GM12872 (cell line): ENCODE results near the gene ATG2B.

Experiments used
- TF ChIP-seq, protein P1 (sequence below): IDR thresholded peaks from 3 replicates; pipeline ENCODE4 v1.5.1; 2011; ENCODE audit warnings: low read depth, mild to moderate bottlenecking, low read length, moderate library complexity; ENCODE audit not compliant: insufficient read depth

The ATG2B gene

DNA sequence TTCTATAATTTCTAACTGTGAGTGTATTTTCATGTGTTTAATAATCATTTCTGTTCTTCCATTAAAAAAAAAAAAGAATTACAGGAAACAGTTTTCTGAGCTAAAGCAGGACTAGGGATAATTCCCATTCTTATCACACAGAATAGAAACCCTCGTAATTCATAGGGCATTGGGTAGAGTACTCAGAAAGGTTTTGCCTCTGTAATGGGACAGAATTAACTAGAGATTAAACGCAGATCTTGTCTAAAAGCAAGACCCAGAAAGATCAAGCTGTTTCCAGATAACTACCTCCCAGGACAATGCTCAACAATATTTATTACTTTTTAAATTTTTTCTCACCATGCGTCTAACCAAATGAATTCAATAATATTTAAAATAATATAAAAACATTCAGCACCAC, 10.4 kb upstream of the ATG2B start:
- TF ChIP-seq, protein P1, sequence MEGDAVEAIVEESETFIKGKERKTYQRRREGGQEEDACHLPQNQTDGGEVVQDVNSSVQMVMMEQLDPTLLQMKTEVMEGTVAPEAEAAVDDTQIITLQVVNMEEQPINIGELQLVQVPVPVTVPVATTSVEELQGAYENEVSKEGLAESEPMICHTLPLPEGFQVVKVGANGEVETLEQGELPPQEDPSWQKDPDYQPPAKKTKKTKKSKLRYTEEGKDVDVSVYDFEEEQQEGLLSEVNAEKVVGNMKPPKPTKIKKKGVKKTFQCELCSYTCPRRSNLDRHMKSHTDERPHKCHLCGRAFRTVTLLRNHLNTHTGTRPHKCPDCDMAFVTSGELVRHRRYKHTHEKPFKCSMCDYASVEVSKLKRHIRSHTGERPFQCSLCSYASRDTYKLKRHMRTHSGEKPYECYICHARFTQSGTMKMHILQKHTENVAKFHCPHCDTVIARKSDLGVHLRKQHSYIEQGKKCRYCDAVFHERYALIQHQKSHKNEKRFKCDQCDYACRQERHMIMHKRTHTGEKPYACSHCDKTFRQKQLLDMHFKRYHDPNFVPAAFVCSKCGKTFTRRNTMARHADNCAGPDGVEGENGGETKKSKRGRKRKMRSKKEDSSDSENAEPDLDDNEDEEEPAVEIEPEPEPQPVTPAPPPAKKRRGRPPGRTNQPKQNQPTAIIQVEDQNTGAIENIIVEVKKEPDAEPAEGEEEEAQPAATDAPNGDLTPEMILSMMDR: no peak

DNA sequence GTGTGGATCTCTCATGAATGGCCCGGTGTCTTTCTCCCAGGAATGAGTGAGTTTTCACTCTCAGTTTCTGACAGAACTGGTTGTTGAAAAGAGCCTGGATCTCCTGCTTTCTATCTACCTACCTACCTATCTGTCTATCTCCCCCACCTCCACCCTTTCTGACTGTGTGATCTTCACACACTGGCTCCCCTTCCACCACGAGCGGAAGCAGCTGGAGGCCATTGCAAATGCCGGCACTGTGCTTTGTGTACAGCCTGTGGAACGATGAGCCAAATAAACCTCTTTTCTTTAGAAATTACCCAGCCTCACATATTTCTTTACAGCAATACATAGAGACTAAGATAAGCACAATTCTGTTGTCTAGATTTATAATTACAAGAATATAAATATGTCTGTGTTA, 7.4 kb upstream of the ATG2B start:
- TF ChIP-seq, protein P1: no peak

DNA sequence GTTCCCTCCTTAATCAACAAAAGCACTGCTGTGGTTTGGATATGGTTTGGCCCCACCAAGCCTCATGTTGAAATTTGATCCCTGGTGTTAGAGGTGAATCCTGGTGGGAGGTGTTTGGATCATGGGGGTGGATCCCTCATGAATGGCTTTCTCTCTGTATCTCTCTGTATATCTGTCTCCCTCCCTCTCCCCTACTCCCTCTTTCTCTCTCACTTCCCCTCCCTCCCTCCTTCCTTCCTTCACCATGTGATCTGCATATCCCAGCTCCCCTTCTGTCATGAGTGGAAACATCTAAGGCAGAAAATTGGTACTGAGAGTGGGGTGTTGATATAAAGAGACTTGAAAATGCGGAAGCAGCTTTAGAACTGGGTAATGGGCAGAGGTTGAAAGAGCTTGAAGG, 5.4 kb upstream of the ATG2B start:
- TF ChIP-seq, protein P1: no peak

DNA sequence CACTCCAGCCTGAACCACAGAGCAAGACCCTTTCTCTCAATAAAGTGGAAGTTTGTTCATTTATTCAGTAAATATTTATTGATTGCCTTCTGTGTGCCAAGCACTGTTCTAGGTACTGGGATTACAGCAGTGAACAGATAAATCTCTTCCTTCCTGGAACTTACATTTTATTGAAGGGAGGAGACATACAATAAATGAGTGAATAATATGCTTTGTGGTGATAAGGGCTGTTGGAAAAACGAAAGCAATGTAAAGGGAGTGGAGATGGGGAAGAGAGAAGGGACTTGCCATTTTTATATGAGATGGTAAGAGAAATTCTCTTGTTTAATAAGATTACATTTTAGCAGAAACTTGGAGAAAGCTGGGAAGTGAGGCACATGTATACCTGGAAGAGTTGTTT, 1.8 kb upstream of the ATG2B start:
- TF ChIP-seq, protein P1: no peak

DNA sequence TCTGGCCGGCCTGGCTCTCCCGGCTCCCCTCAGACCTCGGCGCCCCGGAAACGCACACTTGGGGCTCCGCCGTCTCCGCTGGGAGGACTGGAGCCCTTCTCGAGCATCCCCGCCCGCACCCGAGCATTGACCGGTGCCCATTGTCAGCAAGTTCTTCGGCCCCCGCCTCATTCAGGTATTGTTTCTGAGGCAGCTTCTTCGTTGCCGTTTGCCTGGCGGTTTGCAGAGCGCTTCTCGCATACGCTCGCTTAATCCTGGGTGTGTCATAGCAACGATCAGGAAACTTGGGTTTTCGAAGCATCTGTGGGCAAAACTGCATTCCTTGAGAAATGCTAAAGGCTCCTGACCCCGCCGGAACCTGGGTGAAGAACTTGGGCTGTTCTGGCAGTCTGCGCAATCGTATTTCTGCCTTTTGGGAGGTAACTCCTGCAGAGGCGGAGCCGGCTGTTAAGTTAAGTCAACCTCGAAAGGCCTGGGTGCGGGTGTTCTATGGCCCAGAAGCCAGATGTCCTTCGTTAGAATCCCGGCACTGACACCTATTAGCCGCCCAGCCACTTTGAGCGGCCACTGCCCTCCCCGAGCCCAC, 703 bp upstream of the ATG2B start:
- TF ChIP-seq, protein P1: no peak

DNA sequence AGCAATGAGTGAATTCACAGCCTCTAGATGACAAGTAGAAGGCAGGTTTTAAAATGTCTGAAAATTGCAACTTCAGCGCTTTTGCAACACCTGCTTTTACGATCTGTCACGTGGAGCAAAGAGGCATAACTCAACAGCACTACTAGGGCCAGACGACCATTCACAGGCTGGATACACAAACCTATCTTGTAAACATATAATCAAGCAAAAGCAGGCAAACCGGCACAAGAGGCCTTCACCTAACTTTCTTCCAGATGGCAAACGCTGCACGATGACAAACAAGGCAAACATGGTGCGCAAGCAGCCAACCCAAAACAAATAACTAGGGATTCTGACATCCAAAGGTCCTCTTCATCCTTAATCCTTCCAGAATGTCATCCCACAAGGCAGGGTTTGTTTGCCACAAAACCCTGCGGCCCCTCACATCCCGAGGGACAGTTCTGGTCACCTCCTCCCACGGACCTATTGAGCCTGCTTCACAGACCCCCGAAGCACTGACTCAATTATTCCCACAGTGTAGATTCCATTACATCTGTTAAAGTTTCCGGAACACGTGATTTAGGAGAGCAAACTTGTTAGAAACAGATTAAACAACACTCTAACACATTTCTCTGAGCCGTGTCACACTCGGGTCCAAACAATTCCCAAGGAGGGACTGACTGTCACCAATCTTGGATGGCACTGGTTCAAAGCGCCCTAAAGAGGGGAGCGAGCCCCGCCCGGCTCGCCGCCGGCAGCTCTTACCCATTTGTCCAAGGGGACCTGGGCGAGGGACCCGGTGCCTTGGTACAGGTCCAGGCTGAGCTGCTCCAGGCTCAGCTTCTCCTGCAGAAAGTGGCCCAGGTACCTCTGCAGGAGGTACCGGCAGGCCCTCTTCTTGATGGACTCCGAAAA, 823 bp downstream of the ATG2B start:
- TF ChIP-seq, protein P1: no peak

DNA sequence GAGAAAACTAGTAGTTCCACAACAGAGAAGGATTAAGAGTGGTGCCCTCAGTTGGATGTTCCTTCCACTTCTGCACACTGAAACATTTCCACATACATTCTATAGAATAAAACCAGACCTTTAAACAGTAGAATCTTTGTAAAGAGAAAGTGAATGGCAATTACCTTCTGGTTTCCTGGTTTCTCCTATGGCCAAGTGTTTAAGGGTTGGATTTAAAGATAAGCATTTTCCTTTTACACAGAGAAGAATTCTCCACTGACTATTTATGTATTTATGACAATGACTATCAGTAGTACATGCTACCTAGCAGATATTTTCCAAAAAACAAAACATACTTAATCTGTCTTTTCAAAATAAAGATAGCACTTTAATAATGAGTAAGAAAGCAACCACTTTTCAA, 3.2 kb downstream of the ATG2B start:
- TF ChIP-seq, protein P1: no peak
